IPS-NIHi7 (cell line): ENCODE results near the gene ZNG1A.
"Not testable (repeated sequence)": the region's sequence is repeated elsewhere in the genome, so short reads cannot be mapped to it uniquely, and the experiment has no call there.

Experiments
- DNase-seq: peaks from one replicate; pipeline ENCODE4 v3.0.0; 2012; ENCODE audit warnings: mixed read lengths; ENCODE audit errors: extremely low spot score

The ZNG1A gene

GRCh38 chr9:178970-179383 lies at the start of gene ZNG1A:
ZNG1A (minus strand) TSS chr9:179056; CDS start chr9:178969, 87 bp downstream.
- not testable (repeated sequence) for DNase-seq

DNA sequence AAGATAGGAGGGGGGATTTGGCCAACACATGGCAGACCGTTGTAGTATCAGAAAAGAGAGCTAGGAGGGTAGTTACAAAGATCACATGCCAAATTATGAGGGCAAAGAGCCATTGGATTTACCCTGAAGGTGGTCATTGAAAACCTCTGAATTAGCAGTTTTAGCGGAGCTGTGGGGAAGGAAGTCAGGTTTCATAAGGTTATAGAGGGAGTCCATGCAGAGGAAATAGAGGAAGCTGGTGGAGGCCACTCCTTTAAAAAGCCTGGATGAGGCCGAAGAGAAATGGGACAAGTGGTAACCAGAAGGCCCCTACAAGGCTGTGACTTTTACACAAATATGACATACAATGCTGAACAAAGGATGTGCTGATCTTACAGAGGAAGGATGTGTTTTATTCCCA lies 49.0 kb upstream of the ZNG1A start:
- no peak for DNase-seq

- no peak for DNase-seq
These were observed 46.0 kb upstream of the ZNG1A start for GRCh38 chr9:224582-225520.

- no peak for DNase-seq
These were observed 45.2 kb upstream of the ZNG1A start for GRCh38 chr9:224026-224425.

DNA sequence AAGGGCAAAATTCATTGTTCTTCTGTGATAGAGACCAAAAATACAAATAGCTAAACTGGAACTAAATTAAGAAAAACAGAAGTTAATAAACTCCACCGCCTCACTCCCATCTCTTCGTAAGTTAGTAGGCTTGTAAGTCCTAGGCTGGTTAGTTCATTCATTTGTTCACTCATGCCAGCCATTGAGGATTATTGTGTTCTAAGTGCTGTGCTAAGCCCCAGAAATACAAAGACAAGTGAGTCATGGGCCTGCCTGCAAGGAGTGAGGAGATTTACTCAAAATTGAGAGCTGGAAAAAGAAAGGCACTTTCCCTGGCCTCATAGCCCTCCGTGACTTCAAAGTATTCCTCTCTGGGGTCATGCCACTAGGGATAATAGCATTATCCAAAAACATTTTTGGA lies 44.3 kb upstream of the ZNG1A start:
- DNase-seq: no peak

DNA sequence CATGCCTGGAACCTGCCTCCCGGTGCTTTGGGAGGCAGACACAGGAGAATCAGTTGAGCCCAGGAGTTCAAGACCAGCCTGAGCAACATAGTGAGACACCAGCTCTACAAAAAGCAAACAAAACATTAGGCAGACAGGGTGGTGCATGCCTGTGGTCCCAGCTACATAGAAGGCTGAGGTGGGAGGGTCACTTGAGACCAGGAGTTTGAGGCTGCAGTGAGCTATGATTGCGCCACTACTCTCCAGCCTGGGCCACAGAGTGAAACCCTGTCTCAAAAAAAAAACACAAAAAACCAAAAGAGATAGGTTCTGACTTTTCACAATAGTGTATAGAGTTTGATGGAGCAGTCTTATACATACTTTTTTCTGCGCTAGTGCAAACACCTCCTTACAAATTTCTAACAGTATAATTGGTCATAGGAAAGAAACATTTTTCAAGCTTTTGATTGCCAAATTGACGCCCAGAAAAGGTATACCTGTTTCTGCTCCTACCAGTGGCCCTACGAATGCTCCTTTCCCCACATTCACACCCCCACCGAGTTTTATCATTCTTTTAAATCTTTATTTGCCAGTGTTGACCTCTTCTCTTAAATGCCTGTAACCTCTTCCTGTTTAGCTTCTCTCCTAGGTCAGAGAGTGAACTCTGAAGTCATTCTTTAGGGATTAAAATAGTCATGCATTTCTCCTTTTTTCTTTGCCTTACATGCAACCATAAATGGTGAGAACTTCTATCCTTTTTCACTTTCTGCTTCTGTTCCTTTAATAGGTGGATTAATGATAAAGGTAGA lies 43.3 kb upstream of the ZNG1A start:
- DNase-seq: no peak

GRCh38 chr9:219670-220365 lies 41.0 kb upstream of the ZNG1A start:
- DNase-seq: no peak

DNA sequence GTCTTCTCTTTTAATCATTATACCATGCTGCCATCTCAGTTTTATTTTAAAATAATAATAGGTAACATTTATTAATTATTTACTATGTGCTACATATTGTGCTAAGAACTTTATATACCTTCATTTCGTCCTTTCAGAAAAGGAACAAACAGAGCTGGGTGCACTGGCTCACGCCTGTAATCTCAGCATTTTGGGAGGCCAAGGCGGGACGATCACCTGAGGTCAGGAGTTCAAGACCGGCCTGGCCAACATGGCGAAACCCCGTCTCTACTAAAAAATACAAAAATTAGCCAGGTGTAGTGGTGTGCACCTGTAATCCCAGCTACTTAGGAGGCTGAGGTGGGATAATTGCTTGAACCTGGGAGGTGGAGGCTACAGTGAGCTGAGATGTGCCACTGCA lies 40.2 kb upstream of the ZNG1A start:
- DNase-seq: not testable (repeated sequence)

DNA sequence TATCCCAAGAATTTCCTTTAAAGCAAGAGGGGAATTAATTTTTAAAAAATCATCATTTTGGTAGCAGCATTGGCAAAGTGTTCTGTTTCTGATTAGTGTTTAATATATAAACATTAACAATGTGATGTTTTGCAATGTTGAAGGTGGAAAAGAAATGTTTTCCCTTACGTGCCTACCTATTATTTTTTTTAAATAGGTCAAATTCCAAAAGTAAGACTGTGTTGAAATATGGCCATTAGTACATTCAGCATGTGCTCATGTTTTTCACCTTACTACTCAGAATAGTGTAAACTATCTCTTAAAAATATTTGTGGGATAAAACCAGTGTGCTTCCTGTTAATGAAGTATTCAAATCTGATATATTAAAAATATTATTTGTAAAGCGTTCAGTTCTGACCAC lies 39.1 kb upstream of the ZNG1A start:
- DNase-seq: no peak

DNA sequence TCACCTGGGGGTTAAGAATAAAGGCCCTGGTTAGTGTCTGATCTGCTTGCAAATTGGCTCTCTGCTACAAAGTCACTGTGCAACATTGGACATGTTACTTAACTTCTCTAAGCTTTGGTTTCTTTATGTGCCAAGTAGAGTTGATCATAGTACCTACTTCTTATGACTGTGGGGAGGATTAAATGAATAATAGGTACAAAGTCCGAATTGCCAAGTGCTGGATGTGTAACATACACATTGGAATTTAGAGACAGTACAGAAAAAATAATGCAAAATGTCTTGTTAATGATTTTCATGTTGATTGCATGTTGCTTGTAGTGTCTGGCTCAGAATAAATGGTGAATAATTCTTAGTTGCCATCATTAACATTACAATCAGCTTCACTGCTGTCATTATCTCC lies 38.0 kb upstream of the ZNG1A start:
- DNase-seq: no peak

DNA sequence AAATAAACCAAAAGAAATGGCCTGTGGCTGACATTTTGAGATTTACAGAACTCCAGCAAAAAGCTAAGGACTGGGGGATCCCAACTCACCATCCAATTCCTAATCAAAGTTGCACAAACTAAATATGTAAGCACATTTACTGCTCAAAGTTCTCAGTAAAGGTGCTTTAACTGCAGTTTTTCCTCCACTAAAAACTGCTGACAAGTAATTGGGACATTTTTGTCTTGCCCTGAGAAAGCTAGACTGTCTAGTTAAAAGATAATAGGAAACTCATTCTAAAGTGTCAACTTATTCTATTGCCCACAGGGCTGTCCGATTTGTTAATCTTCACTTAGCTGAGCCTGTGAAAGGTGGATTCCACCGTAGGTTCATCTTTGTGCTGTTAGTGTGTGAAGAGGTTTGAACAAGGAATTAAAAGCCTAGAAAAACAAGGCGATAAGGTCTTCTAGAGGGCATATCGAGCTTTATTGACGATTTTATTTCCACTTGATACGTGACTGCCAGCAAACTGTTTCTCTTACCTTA lies 36.8 kb upstream of the ZNG1A start:
- DNase-seq: no peak

- peak; percentile 77 for DNase-seq
These were observed 36.0 kb upstream of the ZNG1A start, which contains the start of gene DOCK8 for GRCh38 chr9:214648-215493. DOCK8 (plus strand) TSS chr9:214865; CDS start chr9:214977, 112 bp downstream.

DNA sequence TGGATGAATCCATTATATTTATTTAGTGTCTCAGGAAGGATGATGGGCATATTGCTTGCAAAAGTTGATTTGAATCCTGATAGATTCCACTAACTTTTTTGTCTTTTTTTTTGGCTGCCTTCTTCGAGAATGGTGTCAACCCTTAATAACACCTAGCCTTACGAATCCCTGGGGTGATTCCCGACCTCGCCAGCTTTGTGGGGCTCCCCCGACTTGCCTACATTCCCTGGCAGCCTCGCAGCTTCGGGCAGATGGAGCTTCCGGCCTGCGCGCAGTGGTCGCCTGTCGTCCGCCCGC lies 35.4 kb upstream of the ZNG1A start:
- DNase-seq: no peak

DNA sequence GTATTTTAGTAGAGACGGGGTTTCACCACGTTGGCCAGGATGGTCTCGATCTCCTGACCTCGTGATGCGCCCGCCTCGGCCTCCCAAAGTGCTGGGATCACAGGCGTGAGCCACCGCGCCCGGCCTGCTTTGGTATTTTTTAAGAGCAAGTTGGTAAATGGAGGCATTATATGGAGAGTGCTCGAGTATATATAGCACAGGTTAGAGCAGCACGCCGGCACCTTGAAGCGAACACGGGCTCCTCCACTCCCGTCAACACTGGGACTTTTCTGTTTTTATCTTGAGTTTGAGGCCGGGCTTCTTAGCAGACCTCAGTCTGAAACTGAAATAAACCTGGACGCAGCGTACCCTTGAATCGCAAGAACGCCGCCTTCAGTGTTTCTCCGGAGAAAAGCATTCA lies 35.0 kb upstream of the ZNG1A start:
- not testable (repeated sequence) for DNase-seq

- no peak for DNase-seq
These were observed 33.4 kb upstream of the ZNG1A start for GRCh38 chr9:212297-212696.

- DNase-seq: no peak
These were observed 32.7 kb upstream of the ZNG1A start for GRCh38 chr9:211557-211956.

DNA sequence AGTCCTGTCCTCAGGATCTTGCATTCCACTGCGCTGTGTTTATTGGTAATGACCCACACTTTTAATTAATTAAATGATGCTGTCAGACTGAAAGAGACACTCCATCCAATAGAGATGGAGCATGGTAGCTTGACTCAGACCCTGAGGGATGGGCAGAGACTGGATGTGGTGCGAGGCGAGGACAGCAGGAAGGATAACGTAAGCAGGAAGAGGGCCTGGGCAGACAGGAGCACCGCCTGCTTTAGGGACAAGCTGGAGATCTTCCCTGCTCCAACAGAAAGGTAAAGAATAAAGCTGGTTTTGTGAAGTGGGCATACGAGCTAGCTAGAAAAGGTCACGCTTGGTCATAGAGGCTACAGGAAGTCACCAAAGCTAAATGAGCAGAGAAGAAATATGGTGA lies 32.2 kb upstream of the ZNG1A start:
- DNase-seq: no peak

DNA sequence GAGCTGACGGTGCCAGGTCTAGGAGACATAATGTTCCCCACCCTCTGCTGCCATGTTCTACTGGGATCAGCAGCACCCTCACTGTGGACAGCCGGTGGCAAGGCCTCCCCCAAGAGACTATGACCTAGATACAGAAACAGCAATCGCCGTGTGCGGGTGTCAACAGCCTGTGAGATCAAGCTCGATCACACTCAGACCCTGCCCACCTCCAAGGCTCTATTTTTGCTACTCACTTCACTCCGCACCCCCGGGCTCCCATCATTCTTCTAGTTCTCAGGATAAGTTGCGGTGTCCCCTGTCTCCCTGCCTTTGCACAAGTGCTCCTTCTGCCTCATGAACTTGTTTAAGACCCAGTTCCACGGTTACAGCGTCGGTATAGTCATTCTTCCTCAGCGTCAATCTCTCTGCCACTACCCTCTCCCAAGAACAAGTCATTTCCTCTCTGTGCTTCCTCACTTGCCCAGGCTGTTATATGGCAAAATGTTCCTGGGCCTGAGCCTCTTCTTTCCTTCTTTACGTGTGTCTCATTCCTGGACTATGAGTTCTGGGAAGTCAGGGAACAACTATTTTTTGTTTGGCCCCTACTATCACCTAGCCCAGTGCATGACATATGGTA lies 30.4 kb upstream of the ZNG1A start:
- DNase-seq: no peak

GRCh38 chr9:206481-206880 lies 27.6 kb upstream of the ZNG1A start:
- DNase-seq: no peak

- DNase-seq: not testable (repeated sequence)
These were observed 20.7 kb upstream of the ZNG1A start for GRCh38 chr9:199601-200000.
